Fibroblast of lung (primary cell): Measurements from ENCODE around the gene NBPF6. TPM values are rescaled to one million over a fixed set of nuclear protein-coding genes. Genes with fewer than 3 reads are reported as not detected.
"Not testable (repeated sequence)": the region's sequence is repeated elsewhere in the genome, so short reads cannot be mapped to it uniquely, and the experiment has no call there.

Experiments
- DNase-seq, 2 donors: peaks; one replicate each; pipeline versions ENCODE4 v3.0.0 to v3.0.0-alpha.2; 2010; ENCODE audit warnings: low read depth in 2 of 2
- H2AFZ ChIP-seq: 2 replicates; pipeline ENCODE4 v1.5.1; 2012; ENCODE audit warnings: low read length, control low read depth, inconsistent platforms
- H3K27ac ChIP-seq: 2 replicates; pipeline ENCODE4 v1.5.1; 2011; ENCODE audit warnings: low read length, control low read depth; ENCODE audit not compliant: insufficient read depth
- H3K27me3 ChIP-seq: 2 replicates; pipeline ENCODE4 v1.5.1; 2011; ENCODE audit warnings: mild to moderate bottlenecking, low read length; ENCODE audit not compliant: control insufficient read depth, insufficient read depth
- H3K36me3 ChIP-seq: 2 replicates; pipeline ENCODE4 v1.5.1; 2011; ENCODE audit warnings: low read length; ENCODE audit not compliant: control insufficient read depth, insufficient read depth
- H3K4me1 ChIP-seq: 2 replicates; pipeline ENCODE4 v1.5.1; 2011; ENCODE audit warnings: low read length; ENCODE audit not compliant: control insufficient read depth, insufficient read depth; ENCODE audit errors: extremely low read depth
- H3K4me2 ChIP-seq: 2 replicates; pipeline ENCODE4 v1.5.1; 2011; ENCODE audit warnings: low read length, control low read depth; ENCODE audit not compliant: insufficient read depth; ENCODE audit errors: extremely low read depth
- H3K4me3 ChIP-seq, 4 experiments: fragments of 200-600 bp in 1 of 4; sonication (generic) in 1 of 4; replicated peaks in 1 of 4; 2 replicates each; pipeline ENCODE4 v1.5.1; 2011 to 2016; ENCODE audit warnings: low read length in 4 of 4, low read depth in 3 of 4, mild to moderate bottlenecking in 3 of 4, control low read depth in 2 of 4, inconsistent platforms in 1 of 4, mixed read lengths in 1 of 4; ENCODE audit not compliant: insufficient read depth in 1 of 4; ENCODE audit errors: control extremely low read depth in 1 of 4
- H3K79me2 ChIP-seq: 2 replicates; pipeline ENCODE4 v1.5.1; 2012; ENCODE audit warnings: mild to moderate bottlenecking, low read length, inconsistent platforms; ENCODE audit not compliant: control insufficient read depth, insufficient read depth
- H3K9ac ChIP-seq: 2 replicates; pipeline ENCODE4 v1.5.1; 2011; ENCODE audit warnings: mild to moderate bottlenecking, low read length, control low read depth; ENCODE audit not compliant: insufficient read depth
- H3K9me3 ChIP-seq: 2 replicates; pipeline ENCODE4 v1.5.1; 2012; ENCODE audit warnings: low read depth, low read length; ENCODE audit not compliant: control insufficient read depth, insufficient read depth
- H4K20me1 ChIP-seq: 2 replicates; pipeline ENCODE4 v1.5.1; 2011; ENCODE audit warnings: low read length; ENCODE audit not compliant: control insufficient read depth, insufficient read depth; ENCODE audit errors: extremely low read depth
- CTCF ChIP-seq, 2 donors: IDR thresholded peaks in 1 of 2; conservative IDR thresholded peaks in 1 of 2; 1 replicate in 1 of 2; 2 replicates in 1 of 2; pipeline ENCODE4 v1.5.1; 2011 to 2012; ENCODE audit warnings: low read length in 2 of 2, control low read depth in 1 of 2, inconsistent platforms in 1 of 2, low read depth in 1 of 2, mild to moderate bottlenecking in 1 of 2
- EZH2 ChIP-seq: IDR thresholded peaks from 2 replicates; pipeline ENCODE4 v1.5.1; 2012; ENCODE audit warnings: low read length, control low read depth, mild to moderate bottlenecking; ENCODE audit errors: missing control alignments
- polyA plus RNA-seq, 2 donors: library from polyadenylated mRNA; depleted of rRNA in 1 of 2; stranded (reverse) in 1 of 2; unstranded in 1 of 2; fragments of >200 nt; gene quantifications; 2 replicates each; pipeline ENCODE4 v1.2.1, GENCODE V29; 2011 to 2012; ENCODE audit warnings: missing spikeins in 1 of 2
- total RNA-seq: library from RNA; depleted of rRNA; stranded (reverse); fragments of >200 nt; gene quantifications from 2 replicates; pipeline ENCODE4 v1.2.1, GENCODE V29; 2014

The NBPF6 gene
- total and polyA plus RNA-seq, 2 donors (not counting 1 experiment from before 2014, with no cell fraction given): 0.03 TPM; not detected in 1

DNA sequence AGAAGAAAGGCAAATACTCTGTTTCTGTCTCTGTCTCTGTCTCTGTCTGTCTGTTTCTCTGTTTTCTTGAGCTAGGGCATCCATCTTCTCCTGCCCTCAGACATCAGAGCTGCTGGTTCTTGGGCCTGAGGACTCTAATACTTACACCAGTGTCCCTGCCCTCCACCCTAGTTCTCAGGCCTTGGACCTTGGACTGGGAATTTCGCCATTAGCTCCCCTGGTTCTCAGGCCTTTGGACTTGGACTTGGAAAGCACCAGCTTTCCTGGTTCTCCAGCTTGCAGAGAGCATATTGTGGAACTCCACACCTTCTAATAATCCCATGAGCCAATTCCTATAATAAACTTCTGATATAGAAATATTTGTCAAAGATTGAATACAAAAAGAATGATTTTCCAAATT is 32.6 kb downstream of the NBPF6 start:
- H3K9me3 ChIP-seq: no peaks in the 10 kb centered on the region
- H3K36me3 ChIP-seq: no peaks in the 10 kb centered on the region
- TF ChIP-seq EZH2: no peak
- TF ChIP-seq CTCF (conservative IDR thresholded peaks at IDR 0.05 in 1 of 2, IDR thresholded peaks at IDR 0.05 in 1 of 2; ENCODE audit: low read depth in 1 of 2, low read length in 2 of 2): no peak
- no peak overlapping the region for H2AFZ ChIP-seq
- no peak for DNase-seq
- H3K79me2 ChIP-seq: no peaks in the 10 kb centered on the region
- H3K27ac ChIP-seq: no peak overlapping the region
- H3K4me3 ChIP-seq: no peak overlapping the region
- no peak overlapping the region for H3K9ac ChIP-seq
- H4K20me1 ChIP-seq: no peaks in the 10 kb centered on the region
- H3K4me1 ChIP-seq: no peaks in the 10 kb centered on the region
- H3K27me3 ChIP-seq: no peaks in the 10 kb centered on the region
- no peak overlapping the region for H3K4me2 ChIP-seq

DNA sequence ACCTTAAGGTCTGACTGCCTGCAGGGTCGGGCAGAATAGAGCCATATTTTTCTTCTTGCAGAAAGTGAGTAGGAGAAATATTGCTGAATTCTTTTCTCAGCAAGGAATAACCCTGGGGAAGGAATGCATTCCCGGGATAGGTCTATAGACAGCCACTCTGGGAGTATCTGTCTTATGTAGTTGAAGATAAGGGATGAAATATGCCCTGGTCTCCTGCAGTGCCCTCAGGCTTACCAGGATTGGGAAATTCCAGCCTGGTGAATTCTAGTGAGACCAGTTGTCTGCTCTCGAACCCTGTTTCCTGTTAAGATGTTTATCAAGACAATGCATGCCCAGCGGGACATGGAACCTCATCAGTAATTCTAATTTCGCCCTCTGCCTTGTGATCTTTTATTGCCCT is 35.8 kb downstream of the NBPF6 start:
- not testable (repeated sequence) for H3K4me2 ChIP-seq, H2AFZ ChIP-seq, H3K27ac ChIP-seq, H3K27me3 ChIP-seq, H3K4me1 ChIP-seq, H3K36me3 ChIP-seq, H3K79me2 ChIP-seq, H3K9me3 ChIP-seq, DNase-seq, H4K20me1 ChIP-seq, H3K9ac ChIP-seq, H3K4me3 ChIP-seq

- not testable (repeated sequence) for H4K20me1 ChIP-seq
Measured at GRCh38 chr1:108486707-108487106, 36.6 kb downstream of the NBPF6 start.

GRCh38 chr1:108495008-108495407 is 44.9 kb downstream of the NBPF6 start:
- DNase-seq, H2AFZ ChIP-seq: not testable (repeated sequence)

More at GRCh38 chr1:108486707-108487106, 36.6 kb downstream of the NBPF6 start:
- not testable (repeated sequence) for H3K4me1 ChIP-seq, H3K79me2 ChIP-seq, H3K27ac ChIP-seq, H3K4me2 ChIP-seq, H3K27me3 ChIP-seq, H3K9ac ChIP-seq, H3K36me3 ChIP-seq, DNase-seq, H3K9me3 ChIP-seq, H3K4me3 ChIP-seq, H2AFZ ChIP-seq

GRCh38 chr1:108496856-108497255 is 46.7 kb downstream of the NBPF6 start:
- DNase-seq, H3K27me3 ChIP-seq, H2AFZ ChIP-seq, H4K20me1 ChIP-seq, H3K4me3 ChIP-seq, H3K9me3 ChIP-seq, H3K4me2 ChIP-seq, H3K27ac ChIP-seq, H3K36me3 ChIP-seq, H3K9ac ChIP-seq, H3K4me1 ChIP-seq, H3K79me2 ChIP-seq: not testable (repeated sequence)

More at GRCh38 chr1:108495008-108495407, 44.9 kb downstream of the NBPF6 start:
- H3K9me3 ChIP-seq, H4K20me1 ChIP-seq, H3K36me3 ChIP-seq, H3K9ac ChIP-seq, H3K4me3 ChIP-seq, H3K79me2 ChIP-seq, H3K4me2 ChIP-seq, H3K27me3 ChIP-seq, H3K4me1 ChIP-seq, H3K27ac ChIP-seq: not testable (repeated sequence)
